ENCODE data around the gene OR5AU1.
"Not testable (repeated sequence)": the region's sequence is repeated elsewhere in the genome, so short reads cannot be mapped to it uniquely, and the experiment has no call there.

- TF ChIP-seq, protein P1, sequence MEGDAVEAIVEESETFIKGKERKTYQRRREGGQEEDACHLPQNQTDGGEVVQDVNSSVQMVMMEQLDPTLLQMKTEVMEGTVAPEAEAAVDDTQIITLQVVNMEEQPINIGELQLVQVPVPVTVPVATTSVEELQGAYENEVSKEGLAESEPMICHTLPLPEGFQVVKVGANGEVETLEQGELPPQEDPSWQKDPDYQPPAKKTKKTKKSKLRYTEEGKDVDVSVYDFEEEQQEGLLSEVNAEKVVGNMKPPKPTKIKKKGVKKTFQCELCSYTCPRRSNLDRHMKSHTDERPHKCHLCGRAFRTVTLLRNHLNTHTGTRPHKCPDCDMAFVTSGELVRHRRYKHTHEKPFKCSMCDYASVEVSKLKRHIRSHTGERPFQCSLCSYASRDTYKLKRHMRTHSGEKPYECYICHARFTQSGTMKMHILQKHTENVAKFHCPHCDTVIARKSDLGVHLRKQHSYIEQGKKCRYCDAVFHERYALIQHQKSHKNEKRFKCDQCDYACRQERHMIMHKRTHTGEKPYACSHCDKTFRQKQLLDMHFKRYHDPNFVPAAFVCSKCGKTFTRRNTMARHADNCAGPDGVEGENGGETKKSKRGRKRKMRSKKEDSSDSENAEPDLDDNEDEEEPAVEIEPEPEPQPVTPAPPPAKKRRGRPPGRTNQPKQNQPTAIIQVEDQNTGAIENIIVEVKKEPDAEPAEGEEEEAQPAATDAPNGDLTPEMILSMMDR (IDR thresholded peaks at IDR 0.05; ENCODE audit: insufficient read depth, low read depth, low read length) = not testable (repeated sequence)
- TF ChIP-seq EZH2 (IDR thresholded peaks at IDR 0.05; ENCODE audit: insufficient read depth, low read length) = not testable (repeated sequence)
These were observed 2.3 kb upstream of the OR5AU1 start for GRCh38 chr14:21158175-21158574.

Measured in astrocyte (in vitro differentiated cells and primary cell).